LNCaP clone FGC (cell line): ENCODE measurements around the gene MPST.
A peak's percentile ranks its signal among the peaks of the same experiment; 100 is the strongest.

Experiments
- DNase-seq: peaks from one replicate; pipeline ENCODE4 v3.0.0-alpha.2; 2011; ENCODE audit warnings: low read depth
- H3K4me3 ChIP-seq: 2 replicates; pipeline ENCODE4 v1.5.1; 2011; ENCODE audit warnings: mild to moderate bottlenecking, low read depth, low read length, control low read depth
- TF ChIP-seq, protein P1 (sequence below): IDR thresholded peaks from 2 replicates; pipeline ENCODE4 v1.5.1; 2012; ENCODE audit warnings: mild to moderate bottlenecking; ENCODE audit not compliant: control insufficient read depth, insufficient read depth; ENCODE audit errors: extremely low read depth

The MPST gene

DNA sequence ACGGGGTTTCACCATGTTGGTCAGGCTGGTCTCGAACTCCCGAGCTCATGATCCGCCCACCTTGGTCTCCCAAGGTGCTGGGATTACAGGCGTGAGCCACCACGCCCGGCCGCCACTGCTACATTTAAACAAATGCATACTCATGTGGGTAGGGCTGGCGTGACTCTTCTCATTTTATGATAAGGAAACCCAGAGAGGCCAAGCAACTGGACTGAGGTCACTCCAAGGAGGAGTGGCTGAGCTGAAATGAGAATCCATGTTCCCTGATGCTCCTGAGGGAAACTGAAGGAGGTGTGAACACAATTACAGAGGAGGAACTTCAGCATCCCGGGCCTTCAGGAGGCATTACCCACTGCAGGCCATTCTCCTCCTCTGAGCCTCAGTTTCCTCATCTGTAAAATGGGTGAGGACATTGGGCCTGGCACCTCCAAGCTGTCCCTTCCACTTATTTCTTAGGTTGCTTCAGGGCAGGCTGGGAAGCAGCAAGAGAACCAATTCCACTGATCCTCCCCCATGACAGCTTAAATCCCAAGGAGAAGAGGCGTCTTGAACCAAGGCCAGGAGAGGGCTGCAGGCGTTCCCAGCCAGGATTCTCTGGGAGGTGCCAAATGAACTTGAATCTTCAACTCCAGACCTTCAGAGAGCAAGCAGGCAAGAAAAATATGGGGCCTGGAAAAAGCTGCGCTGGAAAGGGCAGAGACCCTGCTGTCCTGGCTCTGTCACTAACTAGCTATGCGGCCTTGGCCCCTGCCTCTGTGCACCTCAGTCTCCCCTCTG is 3.2 kb upstream of the MPST start:
- H3K4me3 ChIP-seq, result no peak overlapping the region
- TF ChIP-seq, protein P1, sequence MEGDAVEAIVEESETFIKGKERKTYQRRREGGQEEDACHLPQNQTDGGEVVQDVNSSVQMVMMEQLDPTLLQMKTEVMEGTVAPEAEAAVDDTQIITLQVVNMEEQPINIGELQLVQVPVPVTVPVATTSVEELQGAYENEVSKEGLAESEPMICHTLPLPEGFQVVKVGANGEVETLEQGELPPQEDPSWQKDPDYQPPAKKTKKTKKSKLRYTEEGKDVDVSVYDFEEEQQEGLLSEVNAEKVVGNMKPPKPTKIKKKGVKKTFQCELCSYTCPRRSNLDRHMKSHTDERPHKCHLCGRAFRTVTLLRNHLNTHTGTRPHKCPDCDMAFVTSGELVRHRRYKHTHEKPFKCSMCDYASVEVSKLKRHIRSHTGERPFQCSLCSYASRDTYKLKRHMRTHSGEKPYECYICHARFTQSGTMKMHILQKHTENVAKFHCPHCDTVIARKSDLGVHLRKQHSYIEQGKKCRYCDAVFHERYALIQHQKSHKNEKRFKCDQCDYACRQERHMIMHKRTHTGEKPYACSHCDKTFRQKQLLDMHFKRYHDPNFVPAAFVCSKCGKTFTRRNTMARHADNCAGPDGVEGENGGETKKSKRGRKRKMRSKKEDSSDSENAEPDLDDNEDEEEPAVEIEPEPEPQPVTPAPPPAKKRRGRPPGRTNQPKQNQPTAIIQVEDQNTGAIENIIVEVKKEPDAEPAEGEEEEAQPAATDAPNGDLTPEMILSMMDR, result no peak
- no peak for DNase-seq

DNA sequence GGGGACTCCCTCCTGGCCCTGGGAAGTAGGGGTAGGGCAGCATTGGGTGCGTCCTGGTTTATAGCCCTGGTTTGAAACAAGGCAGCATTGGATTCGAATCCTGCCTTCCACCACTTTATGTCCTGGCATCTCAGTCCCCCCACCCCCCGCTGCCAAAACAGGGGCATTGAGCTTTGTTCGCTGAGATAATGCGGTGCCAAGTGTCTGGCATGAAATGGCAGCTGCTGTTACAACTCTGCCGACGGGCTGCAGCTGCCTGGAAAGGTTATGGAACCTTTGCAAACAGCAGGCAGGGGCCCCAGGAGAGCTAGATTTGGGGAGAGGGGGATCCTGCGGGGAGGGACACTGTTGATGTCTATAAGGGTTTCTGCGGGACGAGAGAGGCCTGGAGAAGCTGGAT is 2.2 kb upstream of the MPST start:
- H3K4me3 ChIP-seq, result no peak overlapping the region
- DNase-seq, result no peak
- TF ChIP-seq, protein P1, result no peak

DNA sequence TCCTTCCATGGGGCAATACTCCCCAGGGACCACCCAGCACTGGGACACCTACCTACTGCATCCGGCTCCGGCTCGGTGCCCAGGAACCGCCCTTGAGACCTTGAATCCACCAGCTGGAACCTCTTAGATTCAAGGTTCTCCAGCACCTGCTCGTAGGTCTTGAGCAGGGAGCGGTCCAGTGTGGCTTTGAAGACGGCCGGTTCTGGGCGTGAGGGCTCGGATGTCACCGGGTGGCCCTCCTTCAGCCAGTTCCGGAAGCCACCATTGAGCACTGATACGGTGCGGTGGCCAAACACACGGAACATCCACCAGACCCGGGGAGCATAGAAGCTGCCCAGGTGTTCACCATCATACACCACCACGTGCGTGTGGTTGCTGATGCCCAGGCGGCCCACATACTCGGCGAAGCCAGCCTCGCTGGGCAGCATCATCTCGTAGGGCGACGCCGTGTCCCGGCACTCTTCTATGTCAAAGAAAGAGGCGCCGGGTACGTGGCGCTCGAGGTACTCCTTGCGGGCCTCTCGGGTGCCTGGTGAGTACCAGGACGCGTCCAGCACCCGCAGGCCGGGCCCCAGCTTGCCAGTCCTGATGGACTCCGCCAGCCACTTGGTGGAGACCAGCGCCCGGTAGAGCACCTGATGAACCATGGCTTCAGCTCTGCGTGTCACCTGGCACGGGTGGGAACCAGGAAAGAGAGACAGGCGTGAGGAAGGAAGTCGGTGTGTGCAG is 1.3 kb upstream of the MPST start:
- no peak for DNase-seq
- TF ChIP-seq, protein P1, result no peak
- peak overlapping the region; percentile 75 for H3K4me3 ChIP-seq

DNA sequence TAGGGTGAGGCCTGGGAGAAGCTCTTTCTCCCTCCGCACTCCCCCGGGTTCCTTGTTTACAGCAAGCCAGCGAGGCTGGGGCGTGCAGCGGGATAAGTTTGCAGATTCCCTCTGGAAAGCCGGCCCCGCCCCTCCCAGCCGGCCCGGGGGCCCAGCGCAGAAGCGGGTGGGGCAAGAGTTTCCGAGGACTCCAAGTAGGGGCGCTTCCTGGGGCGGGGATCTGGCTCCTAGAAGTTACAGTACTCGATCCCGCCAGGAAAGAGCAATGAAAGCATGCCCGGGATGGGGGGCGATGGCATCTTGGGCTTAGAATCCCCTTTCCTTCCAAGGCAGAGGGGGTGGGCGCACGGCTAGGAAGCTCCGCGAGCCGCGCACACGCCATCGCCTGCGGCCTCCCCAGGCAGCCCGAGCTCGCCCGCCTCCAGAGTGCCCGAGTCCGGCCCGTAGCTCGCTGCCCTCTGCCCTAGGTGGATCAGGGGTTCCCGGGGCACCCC is 680 bp upstream of the MPST start:
- no peak for DNase-seq
- TF ChIP-seq, protein P1, result no peak
- H3K4me3 ChIP-seq, result peak overlapping the region; percentile 75

DNA sequence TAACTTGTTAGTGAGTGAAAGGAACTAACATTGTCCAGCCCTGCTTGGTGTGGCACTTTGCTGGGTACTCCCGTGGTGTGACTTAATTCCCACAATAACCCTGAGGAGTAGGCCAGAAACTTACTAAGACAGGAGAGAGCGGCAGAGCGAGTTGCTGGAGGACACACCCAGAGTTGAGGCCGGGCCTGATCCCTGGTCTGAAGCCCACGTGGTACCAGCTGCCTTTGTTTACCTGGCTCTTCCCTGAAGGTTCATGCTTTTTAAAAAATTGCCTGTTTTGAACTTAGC is 594 bp downstream of the MPST start:
- peak; percentile 21 for DNase-seq
- TF ChIP-seq, protein P1, result no peak
- peak overlapping the region; percentile 78 for H3K4me3 ChIP-seq

DNA sequence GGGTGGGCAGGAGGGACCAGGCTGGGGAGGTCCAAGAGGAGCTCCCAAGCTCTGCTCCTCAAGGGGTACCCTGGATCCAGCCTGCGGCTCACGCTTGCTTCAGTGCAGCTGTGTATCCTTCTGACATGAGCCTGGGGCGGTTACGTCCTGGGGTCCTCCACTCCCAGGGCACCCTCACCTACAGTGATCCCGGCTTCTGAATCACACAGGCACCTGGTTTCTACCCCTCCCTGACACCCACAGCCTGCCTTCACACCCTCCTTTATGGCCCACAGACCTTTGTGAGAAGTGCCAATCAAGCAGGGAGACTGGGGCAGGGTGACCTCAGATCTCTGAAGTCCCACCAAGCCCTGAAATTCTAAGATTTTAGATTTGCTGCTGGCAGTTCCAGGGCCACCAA is 1.5 kb downstream of the MPST start:
- TF ChIP-seq, protein P1, result no peak
- no peak for DNase-seq
- H3K4me3 ChIP-seq, result no peak overlapping the region
